ENCODE results near the gene TMEFF2.

GRCh38 chr2:191938779-191939178 lies 256.0 kb downstream of the TMEFF2 start:
- TF ChIP-seq POLR2AphosphoS5 (IDR thresholded peaks at IDR 0.05; ENCODE audit: low read depth, low read length) (no peak), TAF1 (IDR thresholded peaks at IDR 0.05; ENCODE audit: borderline replicate concordance, insufficient read depth, low read length) (no peak), FOXP2 (optimal IDR thresholded peaks at IDR 0.05; ENCODE audit: borderline replicate concordance, extremely low read depth, extremely low read length, insufficient read depth) (no peak)

Measured in PFSK-1 (cell line).